ENCODE results near the gene HEATR5B.
"Not testable (repeated sequence)": the region's sequence is repeated elsewhere in the genome, so short reads cannot be mapped to it uniquely, and the experiment has no call there.

GRCh38 chr2:36931688-36932087 is 152.5 kb downstream of the HEATR5B start:
- TF ChIP-seq CTCF (IDR thresholded peaks at IDR 0.05; ENCODE audit: low read length); EZH2phosphoT487 (IDR thresholded peaks at IDR 0.05; ENCODE audit: low read length); EZH2 (optimal IDR thresholded peaks at IDR 0.05; ENCODE audit: low read depth, low read length): not testable (repeated sequence)
